GM19455 (cell line): Measurements from ENCODE around the gene ABHD5.
A peak's percentile ranks its signal among the peaks of the same experiment; 100 is the strongest.
"Not testable (repeated sequence)": the region's sequence is repeated elsewhere in the genome, so short reads cannot be mapped to it uniquely, and the experiment has no call there.

Source experiments
- ATAC-seq: cut with Tn5 transposase; IDR thresholded peaks from one replicate; pipeline ENCODE4 v1.9.1; 2021; ENCODE audit not compliant: unreplicated experiment

Gene ABHD5

DNA sequence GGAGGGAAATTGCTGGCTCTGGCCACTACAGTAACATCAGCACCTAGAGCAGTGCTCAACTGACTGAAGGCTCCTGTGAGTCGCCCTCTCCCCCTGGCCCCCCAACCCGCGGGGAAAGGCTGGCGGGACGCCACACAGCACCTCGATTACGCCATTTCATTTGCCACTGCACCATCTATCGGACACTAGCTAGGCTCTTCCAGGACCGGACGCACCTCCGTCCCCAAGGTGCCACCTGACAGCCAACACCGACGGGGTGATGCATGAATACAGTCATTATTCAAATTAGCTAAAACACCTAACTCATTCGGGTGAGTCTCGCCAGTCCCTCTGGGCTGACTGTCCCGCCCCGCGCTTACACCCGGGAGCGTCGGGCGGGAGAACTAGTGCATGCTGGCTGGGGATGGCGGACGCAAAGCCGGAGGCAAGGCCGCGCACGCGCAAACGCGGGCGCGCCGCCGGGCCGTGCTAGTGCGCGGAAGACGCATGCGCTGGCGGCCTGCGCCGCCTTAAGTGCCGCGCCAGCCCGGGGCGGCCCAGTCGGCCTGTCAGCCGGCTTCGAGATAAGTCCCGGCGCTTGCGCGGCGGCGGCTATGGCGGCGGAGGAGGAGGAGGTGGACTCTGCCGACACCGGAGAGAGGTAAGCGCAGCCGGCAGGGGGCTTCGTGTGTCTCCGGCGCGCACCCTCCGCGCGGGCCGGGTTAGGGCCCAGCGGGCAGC lies at the start of gene ABHD5:
ABHD5 (plus strand) TSS at position 539 of the 720 bp plus-strand sequence; CDS start at position 594, 55 bp downstream.
- peak; percentile 87 for ATAC-seq

DNA sequence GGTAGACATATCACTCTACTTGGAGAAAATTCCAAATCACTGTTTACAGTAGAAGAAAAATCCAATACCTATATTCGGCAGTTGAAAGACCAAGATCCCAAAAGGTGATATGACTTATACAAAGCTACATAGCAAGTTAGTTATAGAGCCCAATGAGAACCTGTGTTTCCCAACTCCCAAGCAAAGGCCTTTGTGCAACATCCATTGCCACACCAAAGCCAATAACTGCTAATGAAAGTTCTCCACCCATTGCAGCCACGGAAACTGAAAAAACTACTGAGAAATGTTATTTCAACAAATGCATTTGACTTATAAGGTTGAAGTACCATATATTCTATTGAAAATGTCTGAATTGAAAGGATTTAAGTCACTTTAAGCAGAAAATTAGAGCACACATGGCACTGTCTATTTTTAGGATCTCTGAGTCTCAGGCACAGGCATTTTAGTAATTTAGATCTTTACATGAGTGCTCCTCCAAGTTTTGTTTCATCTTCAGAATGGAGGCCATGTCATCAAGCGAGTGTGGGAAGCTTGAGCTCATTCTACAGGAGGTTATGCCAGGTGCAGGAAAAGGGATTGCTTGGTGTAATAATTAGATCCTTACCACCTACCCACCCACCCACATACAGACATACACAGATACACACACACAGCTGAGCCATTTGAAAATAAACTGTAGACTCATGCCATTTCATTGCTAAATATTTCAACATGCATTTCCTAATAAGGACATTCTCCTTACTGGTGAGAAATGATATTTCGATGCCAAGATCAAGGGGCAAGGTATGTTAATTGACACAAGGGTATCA lies 49.2 kb upstream of the ABHD5 start:
- ATAC-seq: no peak

DNA sequence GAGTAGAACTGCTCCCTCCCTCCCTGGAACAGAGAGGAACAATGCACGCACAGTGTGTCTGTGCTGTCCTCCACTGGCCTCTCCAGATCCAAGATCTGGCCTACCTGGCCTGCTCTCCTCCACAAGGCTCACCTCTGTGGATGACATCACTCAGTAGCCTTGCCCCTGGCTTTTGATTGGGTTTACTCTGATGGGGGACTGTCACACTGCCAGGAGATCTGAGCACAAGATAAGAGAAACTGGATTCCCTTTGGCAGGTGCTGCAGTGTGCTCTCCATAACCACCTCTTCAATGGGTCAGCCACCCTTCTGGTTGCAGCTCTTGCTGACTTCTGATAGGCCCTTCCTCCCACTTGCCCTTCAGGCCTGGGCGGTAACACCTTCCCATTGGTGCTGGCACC lies 46.3 kb upstream of the ABHD5 start:
- ATAC-seq: no peak

DNA sequence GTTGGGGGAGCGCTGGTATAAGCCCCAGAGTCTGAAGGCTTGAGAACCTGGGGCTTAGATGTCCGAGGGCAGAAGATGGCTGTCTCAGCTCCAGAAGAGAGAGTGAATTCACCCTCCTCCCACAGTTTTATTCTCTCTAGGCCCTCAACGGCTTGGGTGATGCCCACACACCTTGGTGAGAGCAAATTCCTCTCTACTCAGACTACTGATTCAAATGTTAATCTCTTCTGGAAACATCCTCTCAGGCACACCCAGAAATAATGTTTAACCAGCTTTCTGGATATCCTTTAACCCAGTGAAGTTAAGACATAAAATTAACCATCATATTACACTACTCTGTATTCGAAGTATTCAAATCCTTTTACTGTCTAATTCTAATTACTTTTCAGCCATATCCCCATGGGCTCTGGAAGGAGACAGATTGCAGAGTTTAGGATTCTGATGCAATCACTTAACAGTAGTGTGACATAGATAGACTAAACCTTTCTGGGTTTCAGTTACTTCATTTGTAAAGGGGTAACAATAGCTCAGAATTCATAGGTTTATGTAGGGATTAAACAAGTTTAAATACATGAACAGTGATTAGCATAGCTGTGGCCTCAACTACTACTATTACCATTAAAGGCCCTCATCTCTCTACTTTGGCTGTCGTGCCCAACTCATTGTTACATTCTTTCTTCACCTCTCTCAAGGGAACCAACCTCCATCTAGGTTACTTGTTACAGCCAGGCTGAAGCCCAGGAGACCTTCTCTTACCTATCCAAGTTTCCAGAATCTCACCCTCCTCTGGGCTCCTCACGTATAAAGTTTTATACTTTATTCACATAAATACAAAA lies 43.2 kb upstream of the ABHD5 start:
- ATAC-seq: no peak

DNA sequence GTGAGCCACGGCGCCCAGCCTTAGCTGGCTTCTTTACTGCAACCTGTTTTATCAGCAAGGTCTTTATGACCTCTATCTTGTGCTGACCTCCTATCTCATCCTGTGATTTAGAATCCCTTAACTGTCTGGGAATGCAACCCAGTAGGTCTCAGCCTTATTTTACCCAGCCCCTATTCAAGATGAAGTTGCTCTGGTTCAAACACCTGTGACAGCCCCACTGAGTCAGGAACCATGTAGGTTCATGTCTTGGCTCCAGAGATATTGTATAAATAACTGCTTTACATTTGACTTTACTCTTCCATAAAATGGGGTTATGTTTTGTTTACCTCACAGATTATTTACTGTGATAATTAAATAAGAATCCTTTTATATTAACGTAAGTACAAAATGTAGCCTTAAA lies 41.8 kb upstream of the ABHD5 start:
- ATAC-seq: no peak

DNA sequence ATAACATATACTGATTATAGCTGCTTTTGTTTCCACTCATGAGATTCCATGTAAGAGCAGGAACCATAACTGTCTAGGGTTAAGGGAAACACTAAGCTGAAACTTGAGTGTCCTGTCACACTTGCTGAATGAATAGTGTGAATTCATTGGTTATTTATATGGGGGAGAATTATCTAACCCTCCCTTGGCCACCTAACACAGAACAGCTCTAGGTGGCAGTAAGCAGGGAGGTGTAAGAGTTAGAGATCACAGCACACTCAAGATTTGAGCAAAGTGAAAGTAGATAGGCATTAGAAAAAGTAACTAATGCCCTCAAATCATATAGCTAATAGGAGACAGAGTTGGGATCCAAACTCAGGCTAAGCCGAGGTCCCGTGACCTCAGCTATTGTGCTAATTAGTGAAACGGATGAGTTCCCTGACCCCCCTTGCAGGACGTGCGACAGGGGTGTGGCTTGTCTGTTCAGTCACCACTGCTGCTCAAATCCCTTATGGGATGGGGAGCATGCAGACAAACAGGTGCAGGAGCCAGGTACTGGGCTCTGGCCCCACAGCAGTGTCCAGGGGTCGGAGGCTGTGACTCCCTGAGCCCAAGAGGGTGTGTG lies 41.3 kb upstream of the ABHD5 start:
- ATAC-seq: no peak

DNA sequence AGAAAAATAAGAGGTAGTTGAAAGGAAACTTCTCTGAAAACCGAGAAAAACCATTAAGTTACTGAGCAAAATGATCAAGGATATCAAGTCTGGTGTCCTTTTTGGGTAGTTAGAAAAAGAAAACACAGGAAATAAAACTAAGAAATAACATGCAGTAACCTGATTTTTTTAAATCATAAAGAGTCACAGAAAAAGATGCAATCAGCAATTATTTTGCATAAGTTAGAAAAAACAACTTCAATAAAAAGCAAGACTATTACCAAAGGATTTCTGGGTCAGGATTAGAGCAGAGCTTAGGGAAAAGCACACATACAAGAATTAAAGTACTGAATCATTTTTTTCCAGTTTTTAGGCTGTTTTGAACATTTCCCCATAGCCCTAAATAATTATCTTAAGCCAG lies 40.4 kb upstream of the ABHD5 start:
- ATAC-seq: no peak

DNA sequence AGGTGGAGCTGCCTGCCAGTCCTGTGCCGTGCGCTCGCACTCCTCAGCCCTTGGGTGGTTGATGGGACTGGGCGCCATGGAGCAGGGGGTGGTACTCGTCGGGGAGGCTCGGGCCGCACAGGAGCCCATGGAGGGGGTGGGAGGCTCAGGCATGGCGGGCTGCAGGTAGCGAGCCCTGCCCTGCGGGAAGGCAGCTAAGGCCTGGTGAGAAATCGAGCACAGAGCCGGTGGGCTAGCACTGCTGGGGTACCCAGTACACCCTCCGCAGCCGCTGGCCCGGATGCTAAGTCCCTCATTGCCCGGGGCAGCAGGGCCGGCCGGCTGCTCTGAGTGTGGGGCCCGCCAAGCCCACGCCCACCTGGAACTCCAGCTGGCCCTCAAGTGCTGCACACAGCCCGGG lies 34.3 kb upstream of the ABHD5 start:
- not testable (repeated sequence) for ATAC-seq

DNA sequence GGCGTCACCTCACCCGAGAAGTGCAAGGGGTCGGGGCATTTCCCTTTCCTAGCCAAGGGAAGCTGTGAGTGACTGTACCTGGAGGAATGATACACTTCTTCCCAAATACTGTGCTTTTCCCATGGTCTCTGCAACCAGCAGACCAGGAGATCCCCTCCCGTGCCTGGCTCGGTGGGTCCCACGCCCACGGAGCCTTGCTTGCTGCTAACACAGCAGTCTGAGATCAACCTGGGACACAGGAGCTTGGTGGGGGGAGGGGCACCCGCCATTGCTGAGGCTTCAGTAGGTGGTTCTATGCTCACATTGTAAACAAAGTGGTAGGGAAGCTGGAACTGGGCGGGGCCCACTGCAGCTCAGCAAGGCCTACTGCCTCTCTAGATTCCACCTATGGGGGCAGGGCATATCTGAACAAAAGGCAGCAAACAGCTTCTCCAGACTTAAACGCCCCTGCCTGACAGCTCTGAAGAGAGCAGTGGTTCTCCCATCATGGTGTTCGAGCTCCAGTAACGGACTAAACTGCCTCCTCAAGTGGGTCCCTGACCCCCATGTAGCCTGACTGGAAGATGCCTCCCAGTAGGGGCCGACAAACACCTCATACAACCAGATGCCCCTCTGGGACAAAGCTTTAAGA lies 31.4 kb upstream of the ABHD5 start:
- ATAC-seq: no peak

DNA sequence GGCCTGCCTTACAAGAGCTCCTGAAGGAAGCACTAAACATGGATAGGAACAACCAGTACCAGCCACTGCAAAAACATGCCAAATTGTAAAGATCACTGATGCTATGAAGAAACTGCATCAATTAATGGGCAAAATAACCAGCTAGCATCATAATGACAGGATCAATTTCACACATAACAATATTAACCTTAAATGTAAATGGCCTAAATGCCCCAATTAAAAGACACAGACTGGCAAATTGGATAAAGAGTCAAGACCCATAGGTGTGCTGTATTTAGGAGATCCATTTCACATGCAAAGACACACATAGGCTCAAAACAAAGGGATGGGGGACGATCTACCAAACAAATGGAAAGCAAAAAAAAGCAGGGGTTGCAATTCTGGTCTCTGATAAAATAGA lies 29.4 kb upstream of the ABHD5 start:
- not testable (repeated sequence) for ATAC-seq

DNA sequence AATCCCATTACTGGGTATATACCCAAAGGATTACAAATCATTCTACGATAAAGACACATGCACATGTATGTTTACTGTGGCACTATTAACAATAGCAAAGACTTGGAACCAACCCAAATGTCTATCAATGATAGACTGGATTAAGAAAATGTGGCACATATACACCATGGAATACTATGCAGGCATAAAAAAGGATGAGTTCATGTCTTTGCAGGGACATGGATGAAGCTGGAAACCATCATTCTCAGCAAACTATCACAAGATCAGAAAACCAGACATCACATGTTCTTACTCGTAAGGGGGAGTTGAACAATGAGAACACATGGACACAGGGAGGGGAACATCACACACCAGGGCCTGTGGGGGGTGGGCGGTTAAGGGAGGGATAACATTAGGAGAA lies 25.7 kb upstream of the ABHD5 start:
- ATAC-seq: not testable (repeated sequence)

DNA sequence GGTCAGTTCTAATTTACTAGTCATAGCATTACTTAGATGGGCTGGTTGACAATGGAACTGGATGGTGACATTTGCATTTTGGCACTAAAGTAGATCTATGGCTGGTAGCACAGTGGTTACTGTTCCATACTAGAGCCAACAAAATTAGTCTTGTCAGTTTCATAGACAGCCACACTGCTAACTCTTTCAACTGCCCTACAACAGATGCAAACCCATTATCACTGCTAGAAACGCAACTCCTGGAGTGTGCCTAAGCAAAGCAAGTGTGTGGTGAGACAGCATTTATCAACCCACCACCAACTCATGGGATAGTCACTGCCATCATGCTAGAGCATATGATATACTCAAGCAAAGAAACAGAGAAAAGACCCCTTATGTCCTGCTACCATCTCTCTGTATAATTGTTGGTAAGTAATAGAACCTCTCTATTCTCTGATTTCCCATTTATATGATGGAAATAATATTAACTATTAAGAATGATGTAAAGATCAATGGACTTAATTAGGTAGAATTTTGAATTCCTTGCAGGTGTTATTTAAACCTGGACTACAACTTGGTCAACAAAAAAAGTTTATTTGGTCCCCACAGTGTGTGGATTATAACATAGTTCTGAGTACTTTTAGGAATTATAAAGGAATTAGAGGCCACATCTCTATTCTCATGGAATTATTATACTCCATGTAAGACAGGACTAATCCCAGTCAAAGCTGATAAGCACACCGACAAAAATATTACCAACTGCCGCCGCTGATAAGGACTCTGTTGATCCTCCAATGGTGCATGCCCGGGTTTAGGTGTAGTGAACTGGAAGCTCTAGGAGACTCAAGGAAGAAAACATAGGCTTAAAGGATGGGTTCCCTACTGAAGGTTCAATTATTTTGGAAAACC lies 19.9 kb upstream of the ABHD5 start:
- ATAC-seq: no peak

DNA sequence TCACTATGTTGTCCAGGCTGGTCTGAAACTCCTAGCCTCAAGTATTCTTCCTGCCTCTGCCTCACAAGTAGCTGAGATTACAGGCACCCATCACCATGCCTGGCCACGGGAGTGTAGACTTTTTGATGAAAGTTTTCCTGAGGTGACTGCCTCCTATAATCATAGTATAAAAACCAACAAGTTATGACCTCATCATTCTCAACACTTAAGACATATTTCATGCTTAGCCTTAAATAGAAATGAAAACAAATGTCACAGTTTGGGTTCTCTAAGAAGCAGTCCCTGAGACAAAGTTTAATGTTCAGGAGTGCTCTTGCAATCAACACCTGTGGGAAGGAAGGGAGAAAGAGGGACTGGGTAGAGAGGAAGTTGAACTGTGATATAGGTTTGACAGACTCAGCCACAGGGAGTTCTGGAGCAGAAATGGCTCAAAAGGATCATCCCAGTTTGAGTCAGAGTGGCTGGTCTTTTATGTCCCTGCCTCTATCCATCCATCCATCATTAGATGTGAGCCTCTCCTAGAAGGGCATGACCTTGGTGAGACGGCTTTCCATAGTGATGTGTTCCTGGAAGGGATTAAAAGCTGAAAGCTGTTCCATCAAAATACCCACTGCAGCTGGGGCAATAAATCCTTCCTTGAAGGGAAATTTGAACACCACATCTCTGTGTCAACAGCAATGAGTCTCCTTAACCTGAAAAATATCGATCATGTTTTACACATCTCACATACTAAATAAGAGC lies 16.2 kb upstream of the ABHD5 start:
- ATAC-seq: no peak

DNA sequence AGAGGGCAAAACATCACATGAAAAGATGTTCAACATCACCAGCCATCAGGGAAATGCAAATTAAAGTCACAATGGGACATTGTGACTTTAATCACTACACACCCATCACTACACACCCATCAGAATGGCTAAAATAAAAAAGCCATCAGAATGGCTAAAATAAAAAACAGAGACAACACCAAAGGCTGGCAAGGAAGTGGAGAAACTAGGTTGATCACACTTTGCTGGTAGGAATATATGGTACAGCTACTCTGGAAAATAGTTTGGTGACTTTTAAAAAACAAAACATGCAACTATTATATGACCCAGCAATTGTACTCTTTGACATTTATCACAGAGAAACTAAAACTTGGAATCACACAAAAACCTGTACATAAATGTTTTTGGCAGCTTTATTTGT lies 15.1 kb upstream of the ABHD5 start:
- ATAC-seq: no peak

DNA sequence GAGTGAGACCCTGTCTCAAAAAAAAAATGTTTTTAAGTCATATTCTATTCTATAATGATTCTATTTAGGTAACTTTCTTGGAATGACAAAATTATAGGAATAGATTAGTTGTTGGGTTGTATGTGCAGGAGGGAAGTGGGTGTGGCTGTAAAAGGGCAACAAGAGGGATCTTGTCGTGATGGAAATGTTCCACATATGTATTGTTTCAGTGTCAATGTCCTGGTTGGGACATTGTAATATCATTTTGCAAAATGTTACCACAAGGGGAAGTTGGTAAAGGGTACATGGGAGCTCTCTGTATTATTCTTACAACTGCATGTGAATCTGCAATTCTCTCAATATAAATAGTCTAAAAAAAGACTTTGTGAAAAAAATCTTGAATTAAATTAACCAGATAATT lies 14.3 kb upstream of the ABHD5 start:
- no peak for ATAC-seq

DNA sequence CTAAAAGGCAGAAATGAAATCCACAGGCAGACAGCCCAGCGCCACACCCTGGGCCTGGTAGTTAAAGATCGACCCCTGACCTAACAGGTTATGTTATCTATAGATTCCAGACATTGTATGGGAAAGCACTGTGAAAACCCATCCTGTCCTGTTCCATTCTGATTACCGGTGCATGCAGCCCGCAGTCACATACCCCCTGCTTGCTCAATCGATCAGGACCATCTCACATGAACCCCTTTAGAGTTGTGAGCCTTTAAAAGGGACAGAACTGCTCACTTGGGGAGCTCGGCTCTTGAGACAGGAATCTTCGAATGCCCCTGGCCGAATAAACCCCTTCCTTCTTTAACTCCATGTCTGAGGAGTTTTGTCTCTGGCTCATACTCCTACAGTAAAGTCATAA lies 12.4 kb upstream of the ABHD5 start:
- ATAC-seq: not testable (repeated sequence)

DNA sequence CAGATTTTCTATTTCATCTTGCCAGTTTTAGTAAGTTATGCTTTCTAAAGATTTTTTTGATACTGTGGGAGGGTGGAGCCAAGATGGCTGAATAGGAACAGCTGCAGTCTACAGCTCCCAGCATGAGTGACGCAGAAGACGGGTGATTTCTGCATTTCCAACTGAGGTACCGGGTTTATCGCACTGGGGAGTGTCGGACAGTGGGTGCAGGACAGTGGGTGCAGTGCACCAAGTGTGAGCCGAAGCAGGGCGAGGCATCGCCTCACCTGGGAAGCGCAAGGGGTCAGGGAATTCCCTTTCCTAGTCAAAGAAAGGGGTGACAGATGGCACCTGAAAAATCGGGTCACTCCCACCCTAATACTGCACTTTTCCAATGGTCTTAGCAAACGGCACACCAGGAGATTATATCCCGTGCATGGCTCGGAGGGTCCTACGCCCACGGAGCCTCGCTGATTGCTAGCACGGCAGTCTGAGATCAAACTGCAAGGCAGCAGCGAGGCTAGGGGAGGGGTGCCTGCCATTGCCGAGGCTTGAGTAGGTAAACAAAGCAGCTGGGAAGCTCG lies 11.8 kb upstream of the ABHD5 start:
- ATAC-seq: not testable (repeated sequence)

DNA sequence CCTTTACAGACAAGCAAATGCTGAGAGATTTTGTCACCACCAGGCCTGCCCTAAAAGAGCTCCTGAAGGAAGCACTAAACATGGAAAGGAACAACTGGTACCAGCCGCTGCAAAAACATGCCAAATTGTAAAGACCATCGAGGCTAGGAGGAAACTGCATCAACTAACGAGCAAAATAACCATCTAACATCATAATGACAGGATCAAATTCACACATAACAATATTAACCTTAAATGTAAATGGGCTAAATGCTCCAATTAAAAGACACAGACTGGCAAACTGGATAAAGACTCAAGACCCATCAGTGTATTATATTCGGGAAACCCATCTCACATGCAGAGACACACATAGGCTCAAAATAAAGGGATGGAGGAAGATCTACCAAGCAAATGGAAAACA lies 9.9 kb upstream of the ABHD5 start:
- not testable (repeated sequence) for ATAC-seq

DNA sequence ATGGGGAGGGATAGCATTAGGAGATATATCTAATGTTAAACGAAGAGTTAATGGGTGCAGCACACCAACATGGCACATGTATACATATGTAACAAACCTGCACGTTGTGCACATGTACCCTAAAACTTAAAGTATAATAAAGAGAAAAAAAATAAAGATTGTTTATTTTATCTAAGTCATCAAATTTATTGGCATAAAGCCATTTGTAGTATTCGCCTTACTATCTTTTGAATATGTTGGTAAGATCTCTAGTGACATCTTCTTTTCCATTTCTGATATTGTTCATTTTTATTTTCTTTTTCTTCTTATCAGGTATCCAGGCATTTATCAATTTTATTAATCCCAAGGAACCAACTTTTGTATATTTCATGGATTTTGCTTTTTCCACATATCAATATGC lies 5.8 kb upstream of the ABHD5 start:
- ATAC-seq: no peak
